Measurements from ENCODE around the gene RFNG. TPM values are rescaled to one million over a fixed set of nuclear protein-coding genes. Genes with fewer than 3 reads are reported as not detected.

RFNG gene
- total RNA-seq, 1 donor from 2014 or later: 21.1 TPM

DNA sequence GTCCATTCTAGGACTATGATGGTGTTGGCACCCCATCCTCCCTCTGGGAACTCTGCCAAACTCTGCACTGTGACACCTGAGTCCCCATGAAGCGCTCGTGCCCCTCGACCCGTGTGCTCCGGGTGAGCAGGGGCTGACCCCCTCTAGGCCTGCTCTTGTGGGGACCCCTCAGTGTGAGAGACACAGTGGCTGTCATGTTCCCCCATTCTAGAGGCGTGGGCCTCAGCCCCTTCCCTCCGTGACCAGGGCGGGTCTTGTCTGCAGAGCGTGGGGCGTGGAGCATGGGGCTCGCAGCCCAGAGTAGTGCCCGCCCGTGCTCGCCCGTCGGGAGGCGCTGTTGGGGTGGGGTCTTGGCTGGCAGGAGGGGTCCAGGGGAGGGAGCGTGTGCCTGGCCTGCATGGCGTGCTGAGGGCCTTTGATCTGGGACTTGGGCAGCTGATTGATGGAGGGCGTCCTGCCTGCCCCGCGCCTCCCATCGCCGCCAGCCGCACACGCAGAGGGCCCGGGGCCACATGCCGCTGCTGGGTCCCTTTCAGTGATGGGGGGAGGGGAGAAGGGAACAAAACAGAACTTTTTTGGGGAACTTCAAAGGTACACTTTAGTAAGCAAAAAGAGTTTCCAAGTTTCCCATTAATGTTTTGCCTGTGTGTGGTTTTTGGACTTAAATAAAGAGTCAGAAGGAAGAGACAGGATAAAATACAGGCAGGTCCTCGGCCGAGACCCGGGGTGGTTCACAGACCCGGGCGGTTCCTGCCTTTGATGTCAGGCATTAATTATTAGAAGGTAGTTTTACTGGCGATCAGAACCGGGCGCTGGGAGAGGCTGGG is 51.4 kb downstream of the RFNG start:
- Histone ChIP-seq H3K4me3 (no peak overlapping the region), H3K9me3 (replicated peaks) (no peaks in the 10 kb centered on the region), H3K36me3 (peaks cover 15% of the 10 kb centered on the region), H3K27ac (replicated peaks) (no peak overlapping the region), H3K27me3 (ENCODE audit: low read depth) (no peaks in the 10 kb centered on the region), H3K4me1 (peaks cover 26% of the 10 kb centered on the region)
- TF ChIP-seq, protein P1, sequence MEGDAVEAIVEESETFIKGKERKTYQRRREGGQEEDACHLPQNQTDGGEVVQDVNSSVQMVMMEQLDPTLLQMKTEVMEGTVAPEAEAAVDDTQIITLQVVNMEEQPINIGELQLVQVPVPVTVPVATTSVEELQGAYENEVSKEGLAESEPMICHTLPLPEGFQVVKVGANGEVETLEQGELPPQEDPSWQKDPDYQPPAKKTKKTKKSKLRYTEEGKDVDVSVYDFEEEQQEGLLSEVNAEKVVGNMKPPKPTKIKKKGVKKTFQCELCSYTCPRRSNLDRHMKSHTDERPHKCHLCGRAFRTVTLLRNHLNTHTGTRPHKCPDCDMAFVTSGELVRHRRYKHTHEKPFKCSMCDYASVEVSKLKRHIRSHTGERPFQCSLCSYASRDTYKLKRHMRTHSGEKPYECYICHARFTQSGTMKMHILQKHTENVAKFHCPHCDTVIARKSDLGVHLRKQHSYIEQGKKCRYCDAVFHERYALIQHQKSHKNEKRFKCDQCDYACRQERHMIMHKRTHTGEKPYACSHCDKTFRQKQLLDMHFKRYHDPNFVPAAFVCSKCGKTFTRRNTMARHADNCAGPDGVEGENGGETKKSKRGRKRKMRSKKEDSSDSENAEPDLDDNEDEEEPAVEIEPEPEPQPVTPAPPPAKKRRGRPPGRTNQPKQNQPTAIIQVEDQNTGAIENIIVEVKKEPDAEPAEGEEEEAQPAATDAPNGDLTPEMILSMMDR (IDR thresholded peaks at IDR 0.05; ENCODE audit: borderline replicate concordance): no peak
- intact Hi-C loops (cut with micrococcal nuclease): no loop called here
- DNase-seq: no peak

DNA sequence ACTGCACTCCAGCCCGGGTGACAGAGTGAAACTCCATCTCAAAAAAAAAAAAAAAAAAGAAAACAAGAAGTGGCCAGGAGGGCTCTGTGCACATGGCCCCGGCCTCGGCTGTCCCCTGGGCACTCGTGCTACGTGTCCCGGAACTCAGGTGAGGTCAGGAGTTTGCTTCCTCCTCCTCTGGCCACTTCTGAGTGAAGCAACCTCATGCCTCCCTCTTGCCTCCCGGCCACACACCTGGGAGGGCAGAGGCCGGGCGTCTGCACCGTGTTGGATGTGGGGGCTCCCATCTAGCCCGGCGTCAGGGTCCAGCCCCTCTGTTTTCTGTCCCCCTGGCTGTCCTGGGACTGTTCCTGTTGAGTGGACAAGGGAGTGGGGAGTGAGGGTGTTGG is 52.0 kb downstream of the RFNG start:
- Histone ChIP-seq H3K9me3 (replicated peaks) (no peaks in the 10 kb centered on the region), H3K4me1 (peaks cover 26% of the 10 kb centered on the region), H3K4me3 (no peak overlapping the region), H3K27me3 (ENCODE audit: low read depth) (no peaks in the 10 kb centered on the region), H3K36me3 (peaks cover 15% of the 10 kb centered on the region), H3K27ac (replicated peaks) (no peak overlapping the region)
- intact Hi-C loops (cut with micrococcal nuclease): no loop called here
- DNase-seq: no peak
- TF ChIP-seq, protein P1 (IDR thresholded peaks at IDR 0.05; ENCODE audit: borderline replicate concordance): no peak

DNA sequence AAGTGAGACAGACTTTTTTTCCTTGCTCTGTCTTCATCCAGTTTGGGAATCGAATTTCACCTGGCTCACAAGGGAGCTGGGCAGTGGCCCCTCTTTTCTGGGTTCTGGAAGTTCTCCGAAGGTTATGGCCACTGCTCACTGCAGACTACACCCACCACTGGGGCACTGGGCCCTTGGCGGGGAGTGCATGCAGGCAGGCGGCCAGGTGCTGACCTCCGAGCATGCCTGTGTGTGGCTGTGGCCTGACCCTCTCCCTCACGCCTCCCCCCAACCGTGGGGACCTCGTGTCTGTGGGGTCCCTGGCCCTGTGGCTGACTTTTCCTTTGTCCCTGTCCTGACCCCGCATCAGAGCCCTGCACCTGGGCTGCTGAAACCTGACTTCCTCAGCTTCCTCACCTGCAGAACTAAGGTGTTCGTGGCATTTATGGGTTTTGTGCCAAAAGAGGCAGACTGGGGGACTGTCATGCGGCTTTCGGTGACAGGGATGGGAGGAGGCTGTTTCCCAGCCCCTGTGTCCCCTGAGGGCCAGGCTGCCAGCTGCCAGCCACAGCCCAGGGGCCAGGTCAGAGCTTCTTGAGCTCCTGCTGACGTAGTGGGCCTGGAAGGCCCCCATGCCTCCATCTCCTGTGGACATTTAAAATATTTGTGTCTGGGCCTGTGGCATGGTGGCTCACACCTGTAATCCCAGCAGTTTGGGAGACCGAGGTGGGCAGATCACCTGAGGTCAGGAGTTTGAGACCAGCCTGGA is 52.7 kb downstream of the RFNG start:
- Histone ChIP-seq H3K36me3 (peaks cover 15% of the 10 kb centered on the region), H3K4me1 (peaks cover 22% of the 10 kb centered on the region), H3K4me3 (no peak overlapping the region), H3K27ac (replicated peaks) (no peak overlapping the region), H3K9me3 (replicated peaks) (no peaks in the 10 kb centered on the region), H3K27me3 (ENCODE audit: low read depth) (no peaks in the 10 kb centered on the region)
- TF ChIP-seq, protein P1 (IDR thresholded peaks at IDR 0.05; ENCODE audit: borderline replicate concordance): no peak
- no peak for DNase-seq
- intact Hi-C loops (cut with micrococcal nuclease): no loop called here

DNA sequence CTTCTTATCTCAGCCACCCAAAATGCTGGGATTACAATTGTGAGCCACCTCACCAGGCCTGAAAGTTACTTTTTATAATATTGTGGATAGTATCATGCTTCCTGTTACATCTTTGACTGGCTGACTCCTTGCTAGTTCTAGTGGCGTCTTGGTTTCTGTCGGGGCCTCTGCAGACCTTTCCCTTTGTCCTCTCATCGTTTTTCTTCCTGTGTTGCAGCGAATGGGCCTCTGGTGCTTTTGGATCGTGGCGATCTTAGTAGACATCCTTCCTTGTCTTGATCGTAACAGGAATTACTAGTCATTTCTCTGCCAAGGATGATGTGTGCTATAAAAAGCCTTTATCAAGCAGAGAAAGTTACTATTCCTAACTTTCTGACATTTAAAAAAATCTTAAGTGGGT is 53.4 kb downstream of the RFNG start:
- no peak for DNase-seq
- H3K9me3 ChIP-seq (replicated peaks): no peaks in the 10 kb centered on the region
- H3K4me1 ChIP-seq: peaks cover 15% of the 10 kb centered on the region
- TF ChIP-seq, protein P1 (IDR thresholded peaks at IDR 0.05; ENCODE audit: borderline replicate concordance): no peak
- no peak overlapping the region for H3K27ac ChIP-seq (replicated peaks)
- intact Hi-C loops (cut with micrococcal nuclease): no loop called here
- H3K36me3 ChIP-seq: peaks cover 15% of the 10 kb centered on the region
- no peaks in the 10 kb centered on the region for H3K27me3 ChIP-seq (ENCODE audit: low read depth)
- no peak overlapping the region for H3K4me3 ChIP-seq

Other genes starting within 250 kb of the RFNG start
- gene GCGR, start 247.7 kb downstream of the RFNG start, total RNA-seq: not detected
- 110 TPM for gene MCRIP1, start 218.5 kb downstream of the RFNG start, total RNA-seq
- gene PPP1R27, start 216.8 kb downstream of the RFNG start, total RNA-seq: 0.25 TPM
- gene P4HB, start 191.3 kb downstream of the RFNG start, total RNA-seq: 267 TPM
- gene ARHGDIA, start 180.5 kb downstream of the RFNG start, total RNA-seq: 95.1 TPM
- 32.1 TPM for gene ALYREF, start 160.2 kb downstream of the RFNG start, total RNA-seq
- gene ANAPC11, start 160.1 kb downstream of the RFNG start, total RNA-seq: 161 TPM
- 0.19 TPM for gene NPB, start 149.6 kb downstream of the RFNG start, total RNA-seq
- 48.1 TPM for gene PCYT2, start 140.4 kb downstream of the RFNG start, total RNA-seq
- 8.5 TPM for gene SIRT7, start 133.6 kb downstream of the RFNG start, total RNA-seq
- 24.3 TPM for gene MAFG, start 124.1 kb downstream of the RFNG start, total RNA-seq
- 3.8 TPM for gene PYCR1, start 114.5 kb downstream of the RFNG start, total RNA-seq
- gene MYADML2, start 104.6 kb downstream of the RFNG start, total RNA-seq: 7.2 TPM
- not detected for gene NOTUM, start 90.6 kb downstream of the RFNG start, total RNA-seq
- 27.5 TPM for gene ASPSCR1, start 74.2 kb downstream of the RFNG start, total RNA-seq
- gene CENPX, start 28.9 kb downstream of the RFNG start, total RNA-seq: 26.3 TPM
- gene LRRC45, start 28.5 kb downstream of the RFNG start, total RNA-seq: 4.3 TPM
- gene RAC3, start 20.1 kb downstream of the RFNG start, total RNA-seq: 0.82 TPM
- gene DCXR, start 14.1 kb downstream of the RFNG start, total RNA-seq: 219 TPM
- 85.9 TPM for gene GPS1, start 87 bp upstream of the RFNG start, total RNA-seq
- gene DUS1L, start 14.0 kb upstream of the RFNG start, total RNA-seq: 64.6 TPM
- gene FASN, start 46.4 kb upstream of the RFNG start, total RNA-seq: 13.6 TPM
- 8.1 TPM for gene CCDC57, start 161.0 kb upstream of the RFNG start, total RNA-seq
- 8.5 TPM for gene SLC16A3, start 177.2 kb upstream of the RFNG start, total RNA-seq
- 61.8 TPM for gene CSNK1D, start 221.9 kb upstream of the RFNG start, total RNA-seq